Lung microvascular endothelial cell (primary cell): Measurements from ENCODE around the gene SLC49A4. TPM values are rescaled to one million over a fixed set of nuclear protein-coding genes. Genes with fewer than 3 reads are reported as not detected.

Experiments used
- DNase-seq, 2 donors: peaks; one replicate each; pipeline versions ENCODE4 v3.0.0 to v3.0.0-alpha.2; 2010; ENCODE audit warnings: low read depth in 2 of 2
- total RNA-seq: library from RNA; depleted of rRNA; stranded (reverse); fragments of >200 nt; gene quantifications from 2 replicates; pipeline ENCODE4 v1.2.1, GENCODE V29; 2014

SLC49A4 gene
- total RNA-seq, 1 donor from 2014 or later: 10.9 TPM

GRCh38 chr3:122858373-122858772 lies 63.5 kb downstream of the SLC49A4 start:
- peak; percentile 41 to 42 for DNase-seq

- no peak for DNase-seq
Observed at GRCh38 chr3:122859021-122859805, 64.3 kb downstream of the SLC49A4 start.

- DNase-seq: no peak
Observed at GRCh38 chr3:122862381-122862780, 67.5 kb downstream of the SLC49A4 start.

- DNase-seq: no peak
Observed at GRCh38 chr3:122864498-122864897, 69.6 kb downstream of the SLC49A4 start.

GRCh38 chr3:122868322-122868721 lies 73.5 kb downstream of the SLC49A4 start:
- no peak for DNase-seq

GRCh38 chr3:122873741-122874515 lies 79.1 kb downstream of the SLC49A4 start:
- no peak for DNase-seq

- no peak for DNase-seq
Observed at GRCh38 chr3:122875547-122876127, 80.8 kb downstream of the SLC49A4 start.

GRCh38 chr3:122880173-122880572 lies 85.3 kb downstream of the SLC49A4 start:
- no peak for DNase-seq

GRCh38 chr3:122880624-122881023 lies 85.8 kb downstream of the SLC49A4 start:
- no peak for DNase-seq

- DNase-seq: no peak
Observed at GRCh38 chr3:122882361-122882947, 87.6 kb downstream of the SLC49A4 start.

- DNase-seq: no peak
Observed at GRCh38 chr3:122886251-122886650, 91.4 kb downstream of the SLC49A4 start.

GRCh38 chr3:122886946-122887345 lies 92.1 kb downstream of the SLC49A4 start:
- no peak for DNase-seq

GRCh38 chr3:122890077-122890719 lies 95.3 kb downstream of the SLC49A4 start:
- DNase-seq: peak; percentile 4 to 41

GRCh38 chr3:122890720-122891220 lies 95.9 kb downstream of the SLC49A4 start:
- DNase-seq: no peak

GRCh38 chr3:122892118-122892960 lies 97.5 kb downstream of the SLC49A4 start:
- no peak for DNase-seq

- DNase-seq: no peak
Observed at GRCh38 chr3:122893282-122893681, 98.4 kb downstream of the SLC49A4 start.

GRCh38 chr3:122893754-122894668 lies 99.1 kb downstream of the SLC49A4 start:
- DNase-seq: no peak

- DNase-seq: no peak
Observed at GRCh38 chr3:122898298-122898697, 103.4 kb downstream of the SLC49A4 start.

GRCh38 chr3:122902326-122902725 lies 107.5 kb downstream of the SLC49A4 start:
- DNase-seq: no peak
